GM12874 (cell line): ENCODE data around the gene SART3.

ENCODE experiments used
- TF ChIP-seq, protein P1 (sequence below): IDR thresholded peaks from 2 replicates; pipeline ENCODE4 v1.5.1; 2011; ENCODE audit warnings: low read depth, mild to moderate bottlenecking, control low read depth, low read length, moderate library complexity; ENCODE audit not compliant: insufficient read depth

The SART3 gene

DNA sequence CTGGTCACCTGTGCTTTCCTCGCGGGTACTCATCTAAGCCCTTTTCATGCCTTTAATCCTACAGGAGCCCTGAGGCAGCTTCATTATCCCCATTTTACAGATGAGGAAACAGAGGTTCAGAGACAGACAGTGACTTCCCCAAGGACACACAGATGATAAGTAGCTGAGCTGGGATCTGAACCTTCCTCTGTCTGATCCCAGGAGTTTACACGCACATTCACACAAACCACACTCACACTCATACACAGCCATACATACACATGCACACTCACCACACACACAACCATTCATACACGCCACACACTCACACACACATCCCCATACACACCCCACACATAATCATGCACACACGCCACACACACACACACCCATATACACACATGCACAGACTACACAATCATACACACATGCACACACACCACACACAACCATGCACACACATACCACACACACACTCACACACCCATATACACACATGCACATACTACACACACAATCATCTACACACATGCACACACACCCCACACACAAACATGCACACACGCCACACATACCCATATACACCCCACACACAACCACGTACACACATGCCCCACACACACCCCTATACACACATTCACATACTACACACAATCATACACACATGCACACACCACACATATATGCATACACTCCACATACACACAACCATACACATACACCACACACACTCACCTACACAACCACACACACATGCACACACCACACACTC, 34.2 kb upstream of the SART3 start:
- TF ChIP-seq, protein P1, sequence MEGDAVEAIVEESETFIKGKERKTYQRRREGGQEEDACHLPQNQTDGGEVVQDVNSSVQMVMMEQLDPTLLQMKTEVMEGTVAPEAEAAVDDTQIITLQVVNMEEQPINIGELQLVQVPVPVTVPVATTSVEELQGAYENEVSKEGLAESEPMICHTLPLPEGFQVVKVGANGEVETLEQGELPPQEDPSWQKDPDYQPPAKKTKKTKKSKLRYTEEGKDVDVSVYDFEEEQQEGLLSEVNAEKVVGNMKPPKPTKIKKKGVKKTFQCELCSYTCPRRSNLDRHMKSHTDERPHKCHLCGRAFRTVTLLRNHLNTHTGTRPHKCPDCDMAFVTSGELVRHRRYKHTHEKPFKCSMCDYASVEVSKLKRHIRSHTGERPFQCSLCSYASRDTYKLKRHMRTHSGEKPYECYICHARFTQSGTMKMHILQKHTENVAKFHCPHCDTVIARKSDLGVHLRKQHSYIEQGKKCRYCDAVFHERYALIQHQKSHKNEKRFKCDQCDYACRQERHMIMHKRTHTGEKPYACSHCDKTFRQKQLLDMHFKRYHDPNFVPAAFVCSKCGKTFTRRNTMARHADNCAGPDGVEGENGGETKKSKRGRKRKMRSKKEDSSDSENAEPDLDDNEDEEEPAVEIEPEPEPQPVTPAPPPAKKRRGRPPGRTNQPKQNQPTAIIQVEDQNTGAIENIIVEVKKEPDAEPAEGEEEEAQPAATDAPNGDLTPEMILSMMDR = no peak

DNA sequence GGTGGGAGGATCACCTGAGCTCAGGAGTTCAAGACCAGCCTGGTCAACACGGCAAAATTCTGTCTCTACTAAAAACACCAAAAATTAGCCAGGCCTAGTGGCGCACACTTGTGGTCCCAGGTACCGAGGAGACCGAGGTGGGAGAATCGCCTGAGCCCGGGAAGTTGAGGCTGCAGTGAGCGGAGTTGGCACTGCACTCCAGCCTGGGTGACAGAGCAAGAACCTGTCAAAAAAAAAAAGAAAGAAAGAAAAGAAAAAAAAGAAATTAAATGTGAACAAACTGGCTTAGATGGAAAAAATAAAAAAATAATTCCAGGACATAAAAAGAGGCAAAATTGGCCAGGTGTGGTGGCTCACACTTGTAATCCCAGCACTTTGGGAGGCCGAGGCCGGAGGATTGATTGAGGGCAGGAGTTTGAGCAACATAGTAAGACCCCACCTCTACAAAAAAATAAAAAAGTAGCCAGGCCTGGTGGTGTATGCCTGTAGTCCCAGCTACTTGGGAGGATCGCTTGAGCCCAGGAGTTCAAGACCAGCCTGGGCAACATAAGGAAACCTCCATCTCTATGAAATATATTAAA, 33.4 kb upstream of the SART3 start:
- TF ChIP-seq, protein P1 = no peak

DNA sequence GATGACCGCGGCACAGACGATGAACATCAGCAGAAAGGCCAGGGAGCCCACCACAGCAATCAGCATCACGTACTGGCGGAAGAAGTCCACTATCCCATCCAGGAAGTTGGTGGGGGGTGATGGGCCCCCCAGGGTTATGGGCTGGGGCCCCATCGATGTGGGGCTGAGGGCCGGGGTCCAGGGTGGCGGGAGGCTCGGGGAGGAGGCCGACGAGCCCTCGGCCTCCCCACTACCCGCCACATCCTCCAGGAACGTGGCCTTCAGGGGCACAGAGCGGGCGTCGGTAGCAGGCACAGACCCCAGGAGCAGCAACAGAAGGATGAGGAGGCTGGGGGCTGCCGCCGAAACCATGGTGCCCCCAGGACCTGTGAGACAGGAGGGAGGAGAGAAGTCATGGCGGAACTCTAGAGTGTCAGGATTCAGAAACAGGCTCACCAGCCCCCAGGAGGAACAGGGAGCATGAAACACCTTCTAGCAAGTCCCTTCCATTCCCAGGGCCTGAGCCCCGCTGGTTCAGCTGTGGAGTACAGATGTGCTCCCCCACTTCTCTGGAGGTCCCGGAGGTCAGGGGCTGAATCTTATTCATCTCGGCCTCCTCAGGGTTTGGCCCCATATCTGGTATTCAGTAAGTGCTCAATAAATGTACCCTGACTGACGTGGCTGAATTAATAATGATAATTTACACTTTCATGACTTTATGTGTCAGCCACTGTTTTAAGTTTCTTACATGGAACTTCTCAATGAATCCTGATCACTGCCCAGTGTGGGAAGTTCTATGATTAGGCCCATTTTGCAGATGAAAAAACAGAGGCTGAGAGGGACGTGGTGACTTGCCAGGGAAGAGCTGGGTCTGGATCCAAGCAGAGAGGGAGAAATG, 31.3 kb upstream of the SART3 start:
- TF ChIP-seq, protein P1 = no peak

DNA sequence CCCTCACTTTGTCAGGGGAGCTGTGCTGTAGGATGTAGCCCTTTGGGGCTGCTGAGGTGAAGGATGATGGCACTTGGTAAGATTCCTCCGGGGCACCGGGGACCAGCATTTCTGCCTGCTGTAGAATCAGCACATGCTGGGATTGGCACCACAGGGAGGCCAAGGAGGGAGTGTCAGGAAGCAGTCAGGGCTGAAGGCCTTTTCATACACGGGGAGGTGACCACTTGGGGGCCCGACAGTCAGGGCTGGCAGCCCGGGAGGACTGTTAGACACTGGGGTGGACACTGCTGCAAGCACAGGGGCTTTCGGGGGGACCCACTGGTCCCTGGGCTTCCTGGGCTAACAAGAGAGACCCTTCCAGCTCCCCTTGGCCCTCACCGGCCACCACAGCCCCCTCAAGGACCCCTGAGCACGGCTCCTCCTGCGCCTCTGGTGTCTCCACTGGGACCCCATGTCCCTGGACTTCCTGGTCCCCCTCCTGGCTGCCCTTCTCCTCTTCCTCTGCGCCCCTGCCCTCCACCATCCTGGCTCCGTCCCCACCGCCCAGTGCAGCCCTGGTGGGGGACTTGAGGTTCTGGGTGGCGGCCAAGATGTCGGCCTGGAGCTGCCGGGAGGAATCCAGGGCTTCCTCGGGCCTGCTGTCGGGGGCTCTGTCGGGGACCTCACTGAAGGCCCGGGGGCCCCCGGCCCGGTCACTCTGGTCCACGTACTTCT, 30.5 kb upstream of the SART3 start:
- TF ChIP-seq, protein P1 = no peak

DNA sequence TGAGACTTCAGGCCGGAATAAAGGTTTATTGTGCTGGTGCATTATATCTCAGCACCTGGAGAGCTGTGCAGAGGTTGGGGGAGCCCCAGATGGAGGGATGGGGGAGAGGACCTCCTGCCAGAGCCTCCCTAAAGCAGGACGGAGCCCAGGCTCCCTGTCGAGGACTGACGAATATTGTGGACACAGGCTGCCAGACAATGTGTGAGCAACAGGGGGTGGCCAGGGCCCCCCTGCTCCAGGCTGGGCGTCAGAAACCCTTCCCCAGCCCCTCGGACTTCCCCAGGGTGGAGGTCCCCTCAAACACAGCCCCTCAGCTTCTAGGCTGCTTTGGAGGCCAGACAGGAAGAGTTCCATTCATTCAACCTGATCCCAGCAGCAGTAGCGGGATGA, 28.9 kb upstream of the SART3 start:
- TF ChIP-seq, protein P1 = no peak

DNA sequence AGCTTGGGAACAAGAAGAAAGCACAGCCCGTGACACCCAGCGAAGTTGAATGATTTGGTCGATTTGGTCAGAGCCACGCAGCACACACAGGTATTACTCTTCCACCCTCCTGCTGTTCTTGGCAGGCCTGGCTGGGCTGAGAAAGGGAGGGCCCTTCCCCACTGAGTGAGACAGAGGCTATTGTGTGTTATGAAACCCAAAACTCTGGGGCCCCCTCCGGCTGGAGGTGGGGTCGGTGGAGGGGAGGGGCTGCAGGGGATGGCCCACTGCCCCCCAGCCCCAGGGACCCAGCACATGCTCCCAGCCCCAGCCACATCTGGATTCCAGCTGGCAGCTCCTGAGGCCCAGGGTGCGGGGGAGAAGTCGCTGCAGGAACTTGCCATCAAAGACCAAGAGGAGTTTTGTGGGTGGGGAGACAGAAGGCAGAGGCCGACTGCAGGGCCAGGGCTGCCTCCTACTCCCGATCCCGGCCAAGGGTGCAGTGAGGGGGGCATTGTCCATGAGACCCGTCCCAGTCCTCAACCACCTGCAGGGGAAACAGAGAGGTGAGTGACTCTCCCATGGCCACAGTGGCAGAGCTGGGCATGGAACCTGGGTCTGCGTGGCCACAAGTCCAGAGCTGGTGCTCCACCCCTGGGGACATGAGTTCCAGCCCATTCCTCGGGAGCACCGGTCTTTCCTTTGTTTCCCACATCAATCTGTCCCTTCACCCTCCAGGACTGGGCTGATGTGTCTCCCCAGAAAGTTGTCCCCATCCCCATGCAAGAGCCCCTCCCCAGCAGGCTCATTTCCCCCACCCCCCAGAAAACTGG, 28.3 kb upstream of the SART3 start:
- TF ChIP-seq, protein P1 = no peak
